Bronchial epithelial cell (primary cell): ENCODE data around the gene LRRFIP2. TPM values are rescaled to one million over a fixed set of nuclear protein-coding genes. Genes with fewer than 3 reads are reported as not detected.

ENCODE experiments used
- DNase-seq: peaks from one replicate; pipeline ENCODE4 v3.0.0-alpha.2; 2010; ENCODE audit warnings: low read depth
- FAIRE-seq: peaks from 2 replicates; lab custom pipeline; 2011; peaks lifted over from hg19 to GRCh38; lab: Jason Lieb, UNC
- H3K27me3 ChIP-seq: 2 replicates; pipeline ENCODE4 v1.5.1; 2011; ENCODE audit warnings: low read length; ENCODE audit not compliant: control insufficient read depth, insufficient read depth
- H3K36me3 ChIP-seq: 2 replicates; pipeline ENCODE4 v1.5.1; 2011; ENCODE audit warnings: low read length; ENCODE audit not compliant: control insufficient read depth, insufficient read depth
- H3K4me3 ChIP-seq: 2 replicates; pipeline ENCODE4 v1.5.1; 2011; ENCODE audit warnings: mild to moderate bottlenecking, low read depth, low read length, control low read depth
- CTCF ChIP-seq: IDR thresholded peaks from 2 replicates; pipeline ENCODE4 v1.5.1; 2011; ENCODE audit warnings: mild to moderate bottlenecking, moderate library complexity, low read length, control low read depth, inconsistent platforms; ENCODE audit not compliant: insufficient read depth, severe bottlenecking
- total RNA-seq: library from RNA; depleted of rRNA; stranded (reverse); fragments of >200 nt; gene quantifications from 2 replicates; pipeline ENCODE4 v1.2.1, GENCODE V29; 2014

LRRFIP2 gene
- total RNA-seq, 1 donor from 2014 or later: 67.7 TPM

- H3K4me3 ChIP-seq: no peak overlapping the region
- DNase-seq (peak; percentile 50), FAIRE-seq (no peak)
- no peaks in the 10 kb centered on the region for H3K27me3 ChIP-seq
- TF ChIP-seq CTCF: no peak
- H3K36me3 ChIP-seq: no peaks in the 10 kb centered on the region
Observed at GRCh38 chr3:37107846-37108245, 66.5 kb downstream of the LRRFIP2 start.

- TF ChIP-seq CTCF: no peak
- no peak for DNase-seq
- no peak overlapping the region for H3K4me3 ChIP-seq
- no peaks in the 10 kb centered on the region for H3K36me3 ChIP-seq
- no peak for FAIRE-seq
- no peaks in the 10 kb centered on the region for H3K27me3 ChIP-seq
Observed at GRCh38 chr3:37103103-37103808, 71.1 kb downstream of the LRRFIP2 start.

GRCh38 chr3:37100411-37100810 is 74.0 kb downstream of the LRRFIP2 start:
- H3K4me3 ChIP-seq: no peak overlapping the region
- no peaks in the 10 kb centered on the region for H3K27me3 ChIP-seq
- no peak for DNase-seq
- H3K36me3 ChIP-seq: peaks cover 1% of the 10 kb centered on the region
- FAIRE-seq: no peak
- TF ChIP-seq CTCF: no peak

GRCh38 chr3:37099469-37099868 is 74.9 kb downstream of the LRRFIP2 start:
- no peak for TF ChIP-seq CTCF
- Histone ChIP-seq H3K27me3 (no peaks in the 10 kb centered on the region), H3K4me3 (no peak overlapping the region), H3K36me3 (peaks cover 1% of the 10 kb centered on the region)
- FAIRE-seq (no peak), DNase-seq (no peak)

- DNase-seq (no peak), FAIRE-seq (no peak)
- Histone ChIP-seq H3K4me3 (no peak overlapping the region), H3K36me3 (peaks cover 1% of the 10 kb centered on the region), H3K27me3 (no peaks in the 10 kb centered on the region)
- no peak for TF ChIP-seq CTCF
Observed at GRCh38 chr3:37098884-37099283, 75.5 kb downstream of the LRRFIP2 start.

GRCh38 chr3:37097776-37098175 is 76.6 kb downstream of the LRRFIP2 start:
- FAIRE-seq: no peak
- TF ChIP-seq CTCF: no peak
- no peaks in the 10 kb centered on the region for H3K27me3 ChIP-seq
- no peak for DNase-seq
- peaks cover 1% of the 10 kb centered on the region for H3K36me3 ChIP-seq
- H3K4me3 ChIP-seq: no peak overlapping the region
